Dermis blood vessel endothelial cell (primary cell): ENCODE data around the gene NUP98. TPM values are rescaled to one million over a fixed set of nuclear protein-coding genes. Genes with fewer than 3 reads are reported as not detected.

Experiments used
- DNase-seq: peaks from one replicate; pipeline ENCODE4 v3.0.0; 2010
- total RNA-seq: library from RNA; depleted of rRNA; stranded (reverse); fragments of >200 nt; gene quantifications from 2 replicates; pipeline ENCODE4 v1.2.3, GENCODE V29; 2014

The NUP98 gene
- total RNA-seq, 1 donor from 2014 or later, result 110 TPM

GRCh38 chr11:3732671-3733436, 64.5 kb downstream of the NUP98 start:
- DNase-seq, result no peak

GRCh38 chr11:3723014-3723708, 74.2 kb downstream of the NUP98 start:
- peak; percentile 65 for DNase-seq

- no peak for DNase-seq
These were observed 75.3 kb downstream of the NUP98 start for GRCh38 chr11:3722100-3722499.

- no peak for DNase-seq
These were observed 76.4 kb downstream of the NUP98 start for GRCh38 chr11:3720997-3721396.

- DNase-seq, result no peak
These were observed 85.1 kb downstream of the NUP98 start for GRCh38 chr11:3712274-3712673.

- no peak for DNase-seq
These were observed 86.7 kb downstream of the NUP98 start for GRCh38 chr11:3710485-3711259.

- no peak for DNase-seq
These were observed 87.4 kb downstream of the NUP98 start for GRCh38 chr11:3709977-3710376.

- DNase-seq, result no peak
These were observed 90.2 kb downstream of the NUP98 start for GRCh38 chr11:3707176-3707575.

- no peak for DNase-seq
These were observed 94.0 kb downstream of the NUP98 start for GRCh38 chr11:3703383-3703782.

- DNase-seq, result no peak
These were observed 96.4 kb downstream of the NUP98 start for GRCh38 chr11:3700910-3701309.

GRCh38 chr11:3700410-3700809, 96.9 kb downstream of the NUP98 start:
- DNase-seq, result no peak

GRCh38 chr11:3686751-3687150, 110.6 kb downstream of the NUP98 start:
- no peak for DNase-seq

GRCh38 chr11:3685923-3686322, 111.4 kb downstream of the NUP98 start:
- no peak for DNase-seq

- no peak for DNase-seq
These were observed 112.6 kb downstream of the NUP98 start for GRCh38 chr11:3684819-3685172.

GRCh38 chr11:3684129-3684818, 113.1 kb downstream of the NUP98 start:
- no peak for DNase-seq

- no peak for DNase-seq
These were observed 114.3 kb downstream of the NUP98 start for GRCh38 chr11:3683039-3683438.

GRCh38 chr11:3679077-3679476, 118.3 kb downstream of the NUP98 start:
- no peak for DNase-seq

- DNase-seq, result no peak
These were observed 121.4 kb downstream of the NUP98 start for GRCh38 chr11:3675971-3676370.

- DNase-seq, result peak; percentile 61
These were observed 123.2 kb downstream of the NUP98 start for GRCh38 chr11:3674189-3674588.

GRCh38 chr11:3671334-3672254, 125.8 kb downstream of the NUP98 start, which contains the start of gene CHRNA10:
TSS of gene CHRNA10 (minus strand) at chr11:3671384. CDS start at chr11:3671312, 72 bp downstream.
- DNase-seq, result no peak

GRCh38 chr11:3669742-3670183, 127.6 kb downstream of the NUP98 start:
- DNase-seq, result no peak

GRCh38 chr11:3669128-3669527, 128.2 kb downstream of the NUP98 start:
- no peak for DNase-seq
